HTR-8/SVneo (cell line): ENCODE results near the gene COX8C.
"Not testable (repeated sequence)": the region's sequence is repeated elsewhere in the genome, so short reads cannot be mapped to it uniquely, and the experiment has no call there.

Experiments
- DNase-seq: peaks from one replicate; pipeline ENCODE4 v3.0.0; 2011; ENCODE audit warnings: low spot score, mixed read lengths; ENCODE audit not compliant: insufficient read length
- FAIRE-seq: peaks from 2 replicates; lab custom pipeline; 2011; peaks lifted over from hg19 to GRCh38; lab: Jason Lieb, UNC

The COX8C gene

DNA sequence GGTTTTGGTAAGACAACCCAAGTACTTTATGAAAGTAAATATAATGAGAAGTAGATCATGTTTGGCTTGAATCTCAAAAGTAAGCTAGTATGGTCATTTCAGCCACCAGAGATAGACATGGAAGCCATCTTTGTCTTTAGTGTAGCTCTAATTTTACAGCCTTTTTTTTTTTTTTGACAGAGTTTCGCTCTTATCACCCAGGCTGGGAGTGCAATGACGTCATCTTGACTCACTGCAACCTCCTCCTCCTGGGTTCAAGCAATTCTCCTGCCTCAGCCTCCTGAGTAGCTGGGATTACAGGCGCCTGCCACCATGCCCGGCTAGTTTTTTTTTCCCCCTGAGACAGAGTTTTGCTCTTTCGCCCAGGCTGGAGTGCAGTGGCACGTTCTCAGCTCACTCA is 7.9 kb downstream of the COX8C start:
- not testable (repeated sequence) for DNase-seq, FAIRE-seq

DNA sequence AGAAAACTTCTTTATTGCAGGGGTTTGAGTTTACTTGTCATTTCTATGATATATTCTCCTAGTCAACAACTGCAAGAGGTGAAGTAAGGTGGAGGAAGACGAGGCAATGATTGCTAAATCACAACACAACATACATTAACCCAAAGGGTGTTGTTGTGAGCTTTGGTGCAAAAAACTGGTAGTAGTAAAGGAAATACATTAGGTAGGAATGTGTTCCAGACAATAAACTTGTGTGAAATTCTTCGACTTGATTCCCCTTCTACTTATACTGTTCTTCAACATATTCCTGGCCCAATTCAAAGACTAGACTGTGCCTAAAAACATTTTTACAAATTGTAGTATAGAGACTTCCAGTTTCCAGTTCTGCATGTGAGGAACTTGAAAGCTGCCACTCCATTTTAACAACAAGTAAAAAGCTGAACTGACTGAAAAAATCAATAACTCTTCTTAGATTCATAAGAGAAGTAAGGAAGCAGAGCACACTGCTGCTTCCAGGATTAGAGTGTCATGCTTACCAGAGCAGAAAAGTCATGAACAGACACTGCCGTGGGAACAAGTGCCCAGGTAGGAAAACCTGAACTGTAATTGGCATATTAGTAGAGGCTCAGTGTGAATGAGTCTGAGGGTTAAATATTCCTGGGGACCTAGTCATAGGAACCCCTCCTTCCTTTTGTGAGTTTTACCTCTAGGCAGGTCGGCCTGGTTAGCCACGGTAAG is 22.2 kb downstream of the COX8C start:
- no peak for DNase-seq
- FAIRE-seq = no peak

DNA sequence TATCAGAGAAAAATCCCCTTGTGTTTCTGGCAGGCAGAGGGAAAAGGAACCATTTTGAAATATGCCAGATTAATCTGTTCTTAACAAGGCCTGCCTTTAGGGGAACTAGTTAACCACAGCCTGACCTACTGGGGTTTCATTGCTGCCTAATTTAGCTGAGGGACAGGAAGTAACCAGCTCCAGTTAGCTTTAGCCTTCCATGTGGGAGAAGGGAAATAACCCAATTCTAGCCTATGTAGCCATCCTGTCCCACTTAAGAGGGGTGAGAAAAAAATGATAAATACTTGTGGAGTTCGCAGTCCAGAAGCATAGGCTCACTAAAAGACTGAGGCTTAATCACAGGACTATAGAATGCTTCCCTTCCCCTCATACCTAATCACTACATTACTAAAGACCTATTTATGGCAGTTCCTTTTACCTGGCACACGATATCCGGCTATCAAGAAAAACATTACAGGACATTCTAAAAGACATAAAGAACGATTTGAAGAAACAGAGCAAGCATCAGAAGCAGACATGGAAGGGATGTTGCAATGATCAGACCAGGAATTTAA is 22.8 kb downstream of the COX8C start:
- FAIRE-seq (no peak), DNase-seq (no peak)

DNA sequence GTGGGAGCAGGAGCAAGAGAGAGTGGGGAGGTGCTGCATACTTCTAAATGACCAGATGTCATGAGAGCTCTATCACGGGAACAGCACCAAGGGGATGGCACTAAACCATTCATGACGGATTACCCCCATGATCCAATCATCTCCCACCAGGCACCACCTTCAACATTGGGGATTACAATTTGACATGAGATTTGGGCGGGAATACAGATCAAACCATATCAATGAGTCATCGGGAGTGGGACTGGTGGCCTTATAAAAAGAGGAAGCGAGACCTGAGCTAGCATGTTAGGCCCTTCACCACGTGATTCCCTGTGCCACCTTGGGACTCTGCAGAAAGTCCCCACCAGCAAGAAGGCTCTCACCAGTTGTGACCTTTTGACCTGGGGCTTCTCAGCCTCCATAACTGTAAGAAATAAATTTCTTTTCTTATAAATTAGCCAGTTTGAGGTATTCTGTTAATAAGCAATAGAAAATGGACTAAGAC is 28.7 kb downstream of the COX8C start:
- FAIRE-seq (no peak), DNase-seq (no peak)

DNA sequence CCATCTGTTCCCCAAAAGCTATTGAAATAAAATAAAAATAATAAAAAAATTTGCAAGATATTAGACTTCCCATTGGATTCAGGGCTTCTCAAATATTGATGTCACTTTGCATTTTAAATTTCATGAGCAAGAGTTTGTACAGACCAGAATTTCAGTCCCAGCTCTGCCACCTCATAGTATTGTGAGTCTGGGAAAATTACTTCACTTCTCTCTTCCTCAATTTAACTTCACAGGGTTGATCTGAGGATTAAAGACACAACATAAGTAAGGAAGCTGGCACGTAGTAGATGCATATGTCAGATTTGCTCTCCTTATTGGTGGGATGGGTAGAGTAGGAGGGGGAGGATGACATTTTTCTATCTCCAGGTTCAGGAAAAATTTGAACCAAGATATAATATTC is 32.8 kb downstream of the COX8C start:
- DNase-seq = no peak
- FAIRE-seq = no peak

DNA sequence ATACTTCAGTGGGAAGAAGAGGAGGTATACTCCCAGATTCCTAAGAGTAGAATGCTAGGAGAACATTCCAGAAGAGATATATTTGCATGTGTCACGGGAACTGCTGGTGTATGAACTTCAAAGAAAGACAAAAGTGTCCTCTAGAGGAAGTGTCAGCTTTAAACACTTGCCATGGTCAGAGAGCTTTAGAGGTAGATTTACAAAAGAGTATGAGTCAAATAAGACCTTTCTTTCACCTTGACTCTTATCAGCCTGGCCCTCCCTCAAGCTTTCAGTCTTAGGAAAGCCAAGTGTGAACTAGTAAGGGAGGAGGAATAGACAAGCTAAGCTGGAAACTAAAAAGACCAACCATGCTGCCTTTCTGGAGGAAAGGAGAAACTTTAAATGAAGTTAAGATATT is 34.7 kb downstream of the COX8C start:
- FAIRE-seq = no peak
- no peak for DNase-seq

DNA sequence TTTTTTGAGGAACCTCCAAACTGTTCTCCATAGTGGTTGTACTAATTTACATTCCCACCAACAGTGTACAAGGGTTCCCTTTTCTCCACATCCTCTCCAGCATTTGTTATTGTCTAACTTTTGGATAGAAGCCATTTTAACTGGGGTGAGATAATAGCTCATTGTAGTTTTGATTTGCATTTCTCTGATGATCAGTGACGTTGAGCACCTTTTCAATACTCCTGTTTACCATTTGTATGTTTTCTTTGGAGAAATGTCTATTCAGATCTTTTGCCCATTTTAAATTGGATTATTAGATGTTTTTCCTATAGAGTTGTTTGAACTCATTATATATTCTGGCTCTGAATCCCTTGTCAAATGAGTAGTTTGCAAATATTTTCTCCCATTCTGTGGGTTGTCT is 37.3 kb downstream of the COX8C start:
- FAIRE-seq, DNase-seq: not testable (repeated sequence)

DNA sequence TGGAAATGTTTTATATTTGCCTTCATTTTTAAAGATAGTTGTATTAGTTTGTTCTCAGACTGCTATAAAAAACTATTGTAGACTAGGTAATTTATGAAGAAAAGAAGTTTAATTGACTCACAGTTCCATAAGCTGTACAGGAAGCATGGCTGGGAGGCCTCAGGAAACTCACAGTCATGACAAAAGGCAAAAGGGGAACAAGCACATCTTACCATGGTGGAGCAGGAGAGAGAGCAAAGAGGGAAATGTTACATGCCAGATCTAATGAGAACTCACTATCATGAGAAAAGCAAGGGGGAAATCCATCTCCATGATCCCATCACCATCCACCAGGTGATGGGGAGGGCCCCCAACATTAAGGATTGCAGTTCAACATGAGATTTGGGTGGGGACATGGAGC is 48.2 kb downstream of the COX8C start:
- FAIRE-seq (no peak), DNase-seq (no peak)

DNA sequence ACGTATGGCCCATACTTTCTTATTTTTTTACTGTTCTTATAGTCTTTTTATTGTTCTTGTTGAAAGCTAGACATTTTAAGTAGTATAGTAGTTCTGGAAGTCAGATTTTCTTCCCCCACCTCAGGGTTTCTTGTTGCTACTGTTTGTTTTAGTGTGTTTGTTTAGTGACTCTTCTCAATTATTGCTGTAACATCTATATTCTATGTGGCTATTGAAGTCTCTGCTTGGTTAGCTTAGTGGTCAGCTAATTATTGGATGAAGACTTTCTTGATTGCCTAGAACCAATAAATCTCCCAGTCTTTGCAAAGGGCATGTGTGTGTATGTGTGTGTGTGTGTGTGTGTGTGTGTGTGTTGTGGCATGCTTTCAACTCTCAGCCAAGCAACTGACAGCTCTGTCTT is 49.5 kb downstream of the COX8C start:
- DNase-seq (no peak), FAIRE-seq (no peak)
